GOT3 (cell line): ENCODE results near the gene DNAH14.

ENCODE experiments used
- DNase-seq: peaks from one replicate; lab custom pipeline; 2025; ENCODE audit warnings: mixed read lengths; lab: John Stamatoyannopoulos, UW

Gene DNAH14

GRCh38 chr1:225407755-225408154 is 478.3 kb downstream of the DNAH14 start:
- no peak for DNase-seq

- no peak for DNase-seq
Measured at GRCh38 chr1:225408249-225408648, 478.8 kb downstream of the DNAH14 start.

DNA sequence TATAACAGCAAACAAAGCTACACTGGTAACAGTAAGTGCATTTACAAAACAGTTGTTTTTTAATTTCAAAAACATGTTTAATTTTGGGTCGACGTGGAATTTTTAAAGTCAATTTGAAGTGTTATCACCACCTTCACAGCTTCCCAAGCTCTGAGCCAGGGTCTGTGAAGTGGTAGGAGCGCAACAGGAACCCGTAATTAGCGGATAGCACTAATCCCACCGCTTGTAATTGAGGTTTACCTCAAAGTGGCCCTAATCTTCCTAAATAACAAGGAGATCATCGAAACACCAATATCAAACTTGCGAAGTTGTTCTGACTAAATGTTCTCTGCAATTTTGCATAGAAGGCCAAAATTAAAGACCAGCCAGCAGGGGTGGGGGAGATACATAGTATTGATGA is 479.6 kb downstream of the DNAH14 start:
- DNase-seq: no peak

DNA sequence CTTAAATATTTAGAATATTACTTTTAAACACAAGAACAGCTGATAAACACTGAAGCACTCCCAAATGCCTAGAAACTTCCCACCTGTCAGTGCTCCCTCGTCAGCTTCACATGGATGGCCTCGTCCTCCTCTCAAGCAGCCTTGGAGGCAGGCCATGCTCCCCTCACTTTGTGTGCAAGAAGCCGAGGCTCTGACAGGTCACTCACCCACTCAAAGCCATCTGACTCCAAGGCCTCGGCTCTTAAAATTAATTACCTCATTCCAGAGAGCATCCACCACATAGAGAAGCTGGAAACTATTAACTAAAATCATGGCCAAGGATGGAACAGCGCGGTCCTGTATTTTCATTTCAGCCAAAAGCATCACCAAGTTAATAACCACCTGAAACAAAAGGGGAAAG is 480.6 kb downstream of the DNAH14 start:
- DNase-seq: no peak

DNA sequence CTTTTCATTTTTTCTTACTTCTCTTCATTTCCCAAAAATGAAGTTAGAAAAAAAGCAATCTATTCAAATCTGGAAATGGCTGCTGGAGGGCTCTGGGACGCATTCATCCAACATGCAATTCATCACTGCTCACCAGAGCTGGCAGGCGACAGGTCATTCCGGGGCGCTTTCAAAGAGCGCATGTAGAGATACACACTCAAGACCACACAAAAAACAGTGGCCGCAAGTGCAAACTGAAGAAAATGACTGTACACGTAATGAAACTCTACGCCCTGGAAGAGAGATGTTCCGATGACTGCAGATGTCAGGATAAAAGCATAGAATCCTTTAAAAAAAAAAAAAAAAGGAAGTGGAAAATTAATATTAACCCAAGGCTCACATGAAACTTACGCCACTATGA is 482.8 kb downstream of the DNAH14 start:
- DNase-seq: no peak

- no peak for DNase-seq
Measured at GRCh38 chr1:225412803-225413351, 483.4 kb downstream of the DNAH14 start.

DNA sequence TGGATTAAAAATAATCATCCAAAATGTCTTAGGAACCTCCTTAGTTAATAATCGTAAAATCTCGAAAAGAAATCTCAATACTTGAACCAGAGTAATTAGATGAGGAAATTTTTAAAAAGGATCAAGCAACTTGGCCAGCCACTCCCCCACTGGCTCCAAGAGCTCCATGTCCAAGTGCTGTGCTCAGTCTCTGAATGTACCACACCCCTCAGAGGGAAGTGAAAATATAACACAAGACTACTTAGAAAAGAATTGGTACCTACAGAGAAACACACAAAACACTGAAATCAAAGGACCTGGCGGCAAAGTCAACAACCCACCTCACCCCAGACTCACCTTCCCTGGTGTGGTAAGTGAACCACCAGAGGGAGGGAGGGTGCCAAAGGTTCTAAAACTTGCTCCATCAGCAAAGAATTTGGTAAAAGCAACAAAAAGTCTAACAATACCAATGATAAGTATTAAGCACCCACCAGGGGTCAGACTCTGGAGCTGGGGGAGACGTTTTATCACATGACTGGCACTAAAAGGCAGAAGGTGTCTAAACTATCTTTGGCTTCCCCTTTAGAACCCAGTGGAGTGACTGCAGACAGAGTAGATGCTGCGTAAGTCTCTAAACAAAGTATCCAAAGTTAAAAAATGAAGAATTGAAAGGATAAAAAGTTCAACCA is 484.4 kb downstream of the DNAH14 start:
- no peak for DNase-seq

DNA sequence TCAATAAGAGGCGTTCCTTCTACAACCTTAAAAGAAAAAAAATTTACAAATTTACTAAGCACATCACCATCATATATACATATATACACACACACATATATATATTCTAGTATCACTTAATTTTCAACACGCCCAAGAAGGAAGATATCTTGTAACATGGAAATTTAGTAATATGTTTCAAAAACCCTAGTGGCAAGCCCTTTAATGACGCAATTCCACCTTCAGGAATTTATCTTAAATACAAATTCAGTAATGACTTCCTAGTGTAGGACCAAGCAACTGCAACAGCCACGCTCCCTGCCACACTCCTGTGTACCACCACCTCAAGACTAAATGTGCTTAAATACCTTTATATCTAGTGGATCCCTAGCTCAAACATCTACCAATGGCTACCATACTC is 485.8 kb downstream of the DNAH14 start:
- no peak for DNase-seq

DNA sequence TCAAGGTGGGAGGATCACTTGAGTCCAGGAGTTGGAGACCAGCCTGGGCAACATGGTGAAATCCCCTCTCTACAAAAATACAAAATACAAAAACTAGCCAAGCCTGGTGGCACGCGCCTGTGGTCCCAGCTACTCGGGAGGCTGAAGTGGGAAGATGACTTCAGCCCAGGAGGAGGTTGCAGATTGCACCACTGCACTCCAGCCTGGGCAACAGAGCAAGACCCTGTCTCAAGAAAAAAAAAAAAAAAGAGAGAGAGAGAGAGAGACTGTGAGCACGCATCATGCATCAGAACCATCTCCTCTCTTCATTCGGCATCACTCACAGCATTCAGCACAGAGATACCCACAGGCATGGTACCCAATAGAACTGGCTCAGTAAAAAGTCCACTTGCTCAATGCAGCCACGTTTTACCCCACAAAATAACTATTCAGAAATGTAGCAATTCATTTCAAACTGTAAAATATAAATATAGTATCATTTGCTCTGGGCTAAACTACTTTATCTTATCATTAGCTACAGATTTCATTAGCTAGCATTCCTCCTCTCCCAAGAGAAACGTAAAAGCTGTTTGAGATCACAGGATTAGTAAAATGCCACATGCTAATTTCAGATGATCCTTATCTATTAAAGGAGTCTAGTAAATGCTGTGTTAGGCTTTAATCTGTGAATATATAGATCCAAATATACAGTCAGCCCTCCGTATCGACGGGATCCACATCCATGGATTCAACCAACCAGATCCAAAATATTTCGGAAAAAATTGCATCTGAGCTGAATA is 486.7 kb downstream of the DNAH14 start:
- no peak for DNase-seq

- DNase-seq: no peak
Measured at GRCh38 chr1:225418059-225418458, 488.6 kb downstream of the DNAH14 start.

- no peak for DNase-seq
Measured at GRCh38 chr1:225418598-225418997, 489.1 kb downstream of the DNAH14 start.

- DNase-seq: no peak
Measured at GRCh38 chr1:225422031-225422605, 492.6 kb downstream of the DNAH14 start.

DNA sequence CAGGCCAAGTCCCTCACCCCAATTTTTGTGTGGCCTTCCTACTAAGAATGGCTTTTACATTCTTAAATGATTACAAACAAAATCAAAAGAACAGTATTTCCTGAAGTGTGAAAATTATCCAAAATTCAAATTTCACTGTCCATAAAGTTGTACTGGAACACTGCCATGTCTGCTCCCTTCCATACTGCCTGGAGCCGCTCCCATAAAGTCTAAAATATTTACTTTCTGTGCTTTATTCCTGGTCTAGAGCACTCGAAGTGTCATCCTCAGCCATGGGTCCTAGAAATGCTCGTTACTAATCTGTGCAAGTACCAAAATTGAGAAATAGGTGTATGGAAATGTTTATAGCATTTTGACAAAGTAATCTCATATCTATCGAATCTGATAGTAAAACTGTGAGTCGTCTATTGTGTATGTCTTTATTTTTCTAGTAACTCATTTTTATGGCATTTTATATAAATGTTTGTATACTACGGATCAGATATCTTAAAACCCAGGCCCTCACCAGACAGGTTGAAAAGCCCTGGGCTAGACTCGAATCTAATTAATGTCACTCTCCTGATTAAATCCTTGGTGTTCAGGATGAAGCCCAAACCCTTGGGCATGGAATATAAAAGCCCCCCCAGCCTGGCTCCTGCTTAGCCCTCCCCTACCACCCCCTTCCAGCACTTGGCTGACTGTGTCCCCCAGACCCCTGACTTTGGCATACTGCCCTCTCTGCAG is 493.5 kb downstream of the DNAH14 start:
- no peak for DNase-seq

- no peak for DNase-seq
Measured at GRCh38 chr1:225423518-225423855, 494.0 kb downstream of the DNAH14 start.

DNA sequence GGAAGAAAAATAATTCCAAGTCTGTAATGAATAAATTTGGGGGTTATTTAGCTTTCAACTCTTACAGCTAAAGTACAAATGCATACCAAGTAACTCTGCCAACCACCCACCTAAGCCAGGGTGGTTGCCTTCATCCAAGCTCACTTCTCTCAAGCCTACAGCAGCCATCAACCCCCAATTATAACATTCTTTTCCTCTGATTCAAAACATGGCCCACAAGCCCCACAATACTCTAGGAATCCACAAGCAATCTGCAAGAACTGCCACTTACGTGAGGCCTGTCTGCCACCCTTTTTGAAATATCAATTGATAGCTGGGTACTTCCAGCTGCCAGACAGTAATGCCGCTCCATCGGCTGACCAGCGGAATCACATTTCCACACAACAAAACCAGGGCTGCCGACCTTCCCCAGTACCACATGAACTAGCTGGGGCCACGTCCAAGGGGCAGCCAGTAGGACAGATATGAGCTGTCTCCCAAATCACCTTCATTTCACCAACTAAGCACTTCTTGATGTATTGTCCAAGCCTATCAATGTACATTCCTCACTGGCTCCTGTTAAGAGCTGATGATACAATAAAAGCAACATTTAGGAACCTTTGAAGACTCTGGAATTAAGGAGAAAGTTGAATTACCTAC is 495.2 kb downstream of the DNAH14 start:
- DNase-seq: no peak

DNA sequence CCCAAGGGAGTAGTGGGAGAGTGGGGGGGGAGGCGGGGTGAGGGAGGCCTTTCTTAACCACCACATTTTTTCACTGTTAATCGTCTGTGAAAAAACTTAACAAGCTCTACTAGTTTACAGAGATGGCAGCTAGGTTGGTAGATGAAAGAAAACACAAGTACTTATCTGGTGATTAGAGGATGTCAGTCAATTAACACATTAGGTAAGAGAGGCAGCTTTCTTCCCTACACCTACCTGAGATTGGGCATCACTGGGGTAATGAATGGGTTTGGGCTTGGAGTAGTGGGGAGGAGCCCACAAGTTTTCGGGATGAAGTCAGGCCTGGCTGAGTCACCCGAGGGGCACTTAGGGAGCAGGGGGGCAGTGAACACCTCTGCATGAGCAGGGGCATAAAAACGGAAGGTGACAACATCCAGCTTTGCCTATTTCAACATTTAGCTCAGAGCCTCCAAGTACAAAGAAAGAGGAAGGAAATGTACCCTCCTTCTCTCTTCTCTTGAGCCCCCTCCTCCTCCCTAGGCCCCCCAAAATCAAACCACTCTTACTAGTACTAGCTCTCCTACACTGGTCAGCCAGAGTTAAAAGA is 495.8 kb downstream of the DNAH14 start:
- DNase-seq: no peak

GRCh38 chr1:225426395-225427234 is 497.1 kb downstream of the DNAH14 start:
- DNase-seq: no peak

- no peak for DNase-seq
Measured at GRCh38 chr1:225427235-225428067, 498.0 kb downstream of the DNAH14 start, which contains the start of gene LBR. LBR (minus strand) TSS chr1:225428038; CDS start chr1:225424075, 3,963 bp downstream.

DNA sequence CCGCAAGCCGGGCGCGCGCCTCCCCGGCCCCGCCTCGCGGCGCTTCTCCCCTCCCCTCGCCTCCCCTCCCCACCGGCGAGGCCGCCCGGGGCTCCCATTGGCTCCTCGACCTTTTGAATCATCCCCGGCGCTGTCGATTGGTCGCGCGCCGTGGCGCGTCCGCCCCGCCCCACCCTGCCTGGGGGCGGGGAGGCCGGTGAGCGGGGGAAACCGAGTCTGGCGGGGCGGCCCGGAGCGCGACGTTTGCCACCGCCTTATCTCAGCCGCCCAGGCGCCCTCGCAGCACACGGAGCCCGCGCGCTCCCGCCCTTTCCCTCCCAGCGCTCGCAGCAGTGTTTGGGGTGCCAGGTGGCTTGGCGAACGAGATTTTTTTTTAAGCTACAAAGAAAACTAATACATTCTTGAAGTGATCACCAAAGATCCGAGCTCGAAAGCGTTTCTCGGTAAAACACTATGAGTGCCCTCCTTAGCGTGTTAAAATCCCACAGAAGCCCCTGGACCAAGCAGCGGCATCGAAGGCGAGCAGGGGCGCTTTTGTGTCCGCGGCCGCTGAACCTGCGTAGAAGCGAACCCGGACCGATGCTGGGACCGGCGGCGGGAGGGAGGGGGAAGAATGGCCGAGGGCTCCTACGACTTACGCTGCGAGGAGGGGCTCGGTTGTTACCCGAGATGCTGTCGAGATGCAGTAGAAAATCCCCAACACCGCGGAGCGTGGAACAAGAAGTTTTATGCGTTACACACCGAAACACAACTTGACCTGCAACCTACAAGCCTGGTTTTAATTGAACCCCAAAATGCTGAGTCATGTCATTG is 498.8 kb downstream of the DNAH14 start:
- peak; percentile 37 for DNase-seq
